ENCODE data around the gene ARPP21.

DNA sequence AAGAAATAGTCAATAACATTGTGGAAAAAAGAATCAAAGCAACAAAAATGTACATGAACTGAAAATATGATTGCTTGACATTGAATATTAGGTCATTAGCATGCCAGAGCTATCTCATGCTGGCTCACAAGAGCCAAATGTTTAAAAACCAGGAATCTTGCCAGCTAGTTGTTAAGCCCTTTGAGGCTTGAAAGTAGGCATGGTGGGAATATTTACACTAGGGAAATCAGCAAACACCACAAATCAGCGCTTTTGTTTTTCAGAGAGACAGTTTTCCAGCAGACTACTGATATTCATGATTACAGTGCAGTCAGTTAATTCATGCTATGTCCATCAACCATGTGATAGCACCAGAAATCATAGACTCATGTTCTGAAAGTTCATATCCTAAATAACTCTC, 144.8 kb downstream of the ARPP21 start:
- TF ChIP-seq, protein P1, sequence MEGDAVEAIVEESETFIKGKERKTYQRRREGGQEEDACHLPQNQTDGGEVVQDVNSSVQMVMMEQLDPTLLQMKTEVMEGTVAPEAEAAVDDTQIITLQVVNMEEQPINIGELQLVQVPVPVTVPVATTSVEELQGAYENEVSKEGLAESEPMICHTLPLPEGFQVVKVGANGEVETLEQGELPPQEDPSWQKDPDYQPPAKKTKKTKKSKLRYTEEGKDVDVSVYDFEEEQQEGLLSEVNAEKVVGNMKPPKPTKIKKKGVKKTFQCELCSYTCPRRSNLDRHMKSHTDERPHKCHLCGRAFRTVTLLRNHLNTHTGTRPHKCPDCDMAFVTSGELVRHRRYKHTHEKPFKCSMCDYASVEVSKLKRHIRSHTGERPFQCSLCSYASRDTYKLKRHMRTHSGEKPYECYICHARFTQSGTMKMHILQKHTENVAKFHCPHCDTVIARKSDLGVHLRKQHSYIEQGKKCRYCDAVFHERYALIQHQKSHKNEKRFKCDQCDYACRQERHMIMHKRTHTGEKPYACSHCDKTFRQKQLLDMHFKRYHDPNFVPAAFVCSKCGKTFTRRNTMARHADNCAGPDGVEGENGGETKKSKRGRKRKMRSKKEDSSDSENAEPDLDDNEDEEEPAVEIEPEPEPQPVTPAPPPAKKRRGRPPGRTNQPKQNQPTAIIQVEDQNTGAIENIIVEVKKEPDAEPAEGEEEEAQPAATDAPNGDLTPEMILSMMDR (IDR thresholded peaks at IDR 0.05; ENCODE audit: low read depth, low read length, poor library complexity, severe bottlenecking): no peak
- no peak for TF ChIP-seq EZH2phosphoT487 (IDR thresholded peaks at IDR 0.05; ENCODE audit: borderline replicate concordance, low read length)

Measured in DOHH2 (cell line).